ENCODE data around the gene CLDN12.

DNA sequence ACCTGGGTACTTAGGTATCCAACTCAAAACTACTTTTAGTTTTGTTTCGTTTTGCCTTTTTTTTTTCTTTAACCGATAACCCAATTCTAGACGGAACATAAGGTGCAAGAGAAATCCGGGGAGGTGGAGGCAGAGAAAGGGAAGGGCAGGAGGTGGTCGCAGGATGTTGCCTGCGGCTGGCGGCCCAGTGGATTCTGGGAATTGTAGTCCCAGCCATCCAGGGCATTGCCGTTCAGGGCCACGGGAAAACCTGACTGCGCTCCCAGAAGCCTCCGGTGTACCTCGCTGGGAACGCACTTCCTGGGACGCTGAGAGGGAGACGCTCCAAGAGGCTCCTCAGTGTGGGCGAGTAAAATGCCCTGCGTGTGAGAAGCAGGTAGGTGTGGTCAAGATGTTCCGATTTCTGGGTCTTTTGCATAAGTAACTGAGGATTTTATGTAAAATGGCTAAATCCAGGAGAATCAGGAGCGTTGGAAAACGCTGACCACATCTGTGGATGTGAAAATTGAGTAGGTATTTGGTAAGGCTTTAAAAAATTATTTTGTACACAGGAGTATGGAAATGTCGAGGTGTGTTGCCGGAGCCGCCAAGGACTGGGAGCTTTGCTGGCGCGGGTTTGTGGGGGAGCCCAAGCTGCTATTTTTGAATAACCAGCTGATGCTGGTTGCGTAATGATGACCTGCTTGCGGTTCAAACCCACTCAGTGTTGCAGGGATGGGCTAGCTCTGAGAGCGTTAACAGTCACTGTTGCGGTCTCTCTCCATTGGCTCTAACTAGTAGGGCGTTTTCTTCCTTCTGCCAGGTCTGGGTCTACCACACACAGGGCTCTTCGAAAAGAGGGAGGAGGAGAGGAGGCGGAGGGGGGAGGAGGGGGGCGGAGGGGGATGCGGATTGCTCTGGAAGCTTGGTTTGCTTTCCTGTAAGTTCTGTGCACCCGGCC lies at the start of gene CLDN12:
- peak; percentile 62 for TF ChIP-seq POLR2A (IDR thresholded peaks at IDR 0.05; ENCODE audit: low read depth, low read length)
- TF ChIP-seq TAF1 (IDR thresholded peaks at IDR 0.05; ENCODE audit: borderline replicate concordance, low read depth, low read length), result peak; percentile 46; the same call in 1 of the 2 replicates
